Renal pelvis (tissue), 3 donors: ENCODE measurements around the gene SLC2A14. TPM values are rescaled to one million over a fixed set of nuclear protein-coding genes. Genes with fewer than 3 reads are reported as not detected.

ENCODE experiments used
- polyA plus RNA-seq, 3 donors: library from polyadenylated mRNA; unstranded; fragments of 120-200 nt; gene quantifications; one replicate each; pipeline ENCODE4 v1.2.1, GENCODE V29; 2013; ENCODE audit not compliant: insufficient read length in 3 of 3

SLC2A14 gene
- polyA plus RNA-seq, 3 donors, result 0.25 to 0.99 (median 0.34) TPM

Other genes starting within 250 kb of the SLC2A14 start
- gene APOBEC1, start 207.0 kb downstream of the SLC2A14 start, polyA plus RNA-seq, result not detected
- gene GDF3, start 177.1 kb downstream of the SLC2A14 start, polyA plus RNA-seq, result under 1 TPM in 2 of 3 donors, not detected in 1; 0.47 to 0.49 TPM
- gene DPPA3, start 161.5 kb downstream of the SLC2A14 start, polyA plus RNA-seq, result not detected
- not detected for gene CLEC4C, start 125.5 kb downstream of the SLC2A14 start, polyA plus RNA-seq
- not detected for gene NANOGNB, start 107.7 kb downstream of the SLC2A14 start, polyA plus RNA-seq
- gene NANOG, start 83.5 kb downstream of the SLC2A14 start, polyA plus RNA-seq, result 1 to 10 TPM in 1 of 3 donors, under 1 TPM in 2; 0.09 to 1.3 (median 0.18) TPM
- gene SLC2A3, start 63.3 kb upstream of the SLC2A14 start, polyA plus RNA-seq, result 10 to 100 TPM; 13.3 to 20.1 (median 19.7) TPM
- 10 to 100 TPM; 20.1 to 24.1 (median 23.3) TPM for gene FOXJ2, start 159.8 kb upstream of the SLC2A14 start, polyA plus RNA-seq
- gene C3AR1, start 193.4 kb upstream of the SLC2A14 start, polyA plus RNA-seq, result 1 to 10 TPM; 2.4 to 3.7 (median 3.5) TPM
- 10 to 100 TPM; 29.7 to 36.5 (median 31.3) TPM for gene NECAP1, start 209.4 kb upstream of the SLC2A14 start, polyA plus RNA-seq